A549 (cell line): ENCODE measurements around the gene MBD2. TPM values are rescaled to one million over a fixed set of nuclear protein-coding genes. Genes with fewer than 3 reads are reported as not detected.

Experiments
- ATAC-seq, 2 experiments: fragments of 200-7000 bp in 1 of 2; fragments of >200 bp in 1 of 2; cut with Nextera tagmentation in 1 of 2; cut with Tn5 transposase in 1 of 2; 3 replicates each; pipeline versions ENCODE4 v1.8.0 to v1.9.1; 2018 to 2020; ENCODE audit warnings: mild to moderate bottlenecking in 1 of 2, moderate library complexity in 1 of 2
- CTCF ChIA-PET: fragments of 300-600 bp; sonication (Branson Sonifier 250); formaldehyde crosslinking; extraction: SDS; loops from one replicate; lab custom pipeline; 2021; ENCODE audit warnings: antibody characterized with exemption, inconsistent platforms; lab: Yijun Ruan, JAX
- POLR2A ChIA-PET: fragments of 350-600 bp; formaldehyde crosslinking; extraction: SDS; loops from one replicate; lab custom pipeline; 2021; ENCODE audit warnings: antibody characterized with exemption, inconsistent platforms; lab: Yijun Ruan, JAX
- DNase-seq, 2 experiments: peaks; one replicate each; pipeline versions ENCODE4 v3.0.0 to v3.0.0-alpha.2; 2011 to 2016; ENCODE audit warnings: low read depth in 1 of 2, low spot score in 1 of 2
- FAIRE-seq: peaks from 2 replicates; lab custom pipeline; 2011; peaks lifted over from hg19 to GRCh38; lab: Jason Lieb, UNC
- H3K27ac ChIP-seq, 2 experiments: fragments of >200 bp; sonication (Bioruptor Twin); formaldehyde crosslinking; 3 replicates each; pipeline ENCODE4 v1.5.1; 2016 to 2017
- H3K4me1 ChIP-seq: fragments of >200 bp; sonication (Bioruptor Twin); formaldehyde crosslinking; 3 replicates; pipeline ENCODE4 v1.6.1; 2016
- H3K4me2 ChIP-seq: fragments of >200 bp; sonication (Bioruptor Twin); formaldehyde crosslinking; 3 replicates; pipeline ENCODE4 v1.6.1; 2016
- H3K4me3 ChIP-seq: fragments of >200 bp; sonication (Bioruptor Twin); formaldehyde crosslinking; 3 replicates; pipeline ENCODE4 v1.5.1; 2016
- H3K9me3 ChIP-seq: fragments of >200 bp; sonication (Bioruptor Twin); formaldehyde crosslinking; 3 replicates; pipeline ENCODE4 v1.6.1; 2016
- BHLHE40 ChIP-seq: IDR thresholded peaks from 2 replicates; pipeline ENCODE4 v1.6.1; 2012; ENCODE audit warnings: low read depth, low read length, inconsistent platforms
- CHD2 ChIP-seq: fragments of 150-350 bp; IDR thresholded peaks from 2 replicates; pipeline ENCODE4 v1.6.1; 2014; ENCODE audit warnings: low read length; ENCODE audit not compliant: partially characterized antibody
- CHD4 ChIP-seq: fragments of 200-600 bp; sonication (generic); IDR thresholded peaks from 2 replicates; pipeline ENCODE4 v1.6.1; 2016; ENCODE audit warnings: antibody characterized with exemption, mild to moderate bottlenecking, borderline replicate concordance
- EHF ChIP-seq: fragments of 250-450 bp; sonication (Bioruptor Pico); IDR thresholded peaks from 2 replicates; pipeline ENCODE4 v1.5.0; 2020; ENCODE audit warnings: mild to moderate bottlenecking
- ESRRA ChIP-seq: fragments of 150-350 bp; IDR thresholded peaks from 2 replicates; pipeline ENCODE4 v1.6.1; 2014; ENCODE audit warnings: mild to moderate bottlenecking, low read length, borderline replicate concordance
- FOSB ChIP-seq: fragments of 250-450 bp; sonication (Bioruptor Pico); IDR thresholded peaks from 2 replicates; pipeline ENCODE4 v1.5.0; 2020; ENCODE audit warnings: mild to moderate bottlenecking, moderate library complexity
- GATA3 ChIP-seq: IDR thresholded peaks from 2 replicates; pipeline ENCODE4 v1.6.1; 2012; ENCODE audit warnings: borderline replicate concordance
- HDAC2 ChIP-seq: fragments of 200-600 bp; sonication (generic); IDR thresholded peaks from 2 replicates; pipeline ENCODE4 v1.6.1; 2016
- HEYL ChIP-seq: fragments of 250-450 bp; sonication (Bioruptor Pico); IDR thresholded peaks from 2 replicates; pipeline ENCODE4 v1.8.0; 2021; ENCODE audit warnings: mild to moderate bottlenecking, moderate library complexity
- HOXB5 ChIP-seq: fragments of 250-450 bp; sonication (Bioruptor Pico); IDR thresholded peaks from 2 replicates; pipeline ENCODE4 v1.5.0; 2020; ENCODE audit warnings: mild to moderate bottlenecking, moderate library complexity
- JUNB ChIP-seq: fragments of >200 bp; sonication (Bioruptor Twin); formaldehyde crosslinking; IDR thresholded peaks from 2 replicates; pipeline ENCODE4 v1.6.1; 2016
- MAFK ChIP-seq: fragments of 450-650 bp; IDR thresholded peaks from 2 replicates; pipeline ENCODE4 v1.6.1; 2014; ENCODE audit not compliant: partially characterized antibody
- NFE2L2 ChIP-seq: fragments of 150-350 bp; conservative IDR thresholded peaks from 2 replicates; pipeline ENCODE4 v1.6.1; 2014; ENCODE audit warnings: low read length
- NPAS2 ChIP-seq: fragments of 250-450 bp; sonication (Bioruptor Pico); IDR thresholded peaks from 2 replicates; pipeline ENCODE4 v1.8.0; 2022; ENCODE audit warnings: mild to moderate bottlenecking, moderate library complexity, borderline replicate concordance
- PHF8 ChIP-seq: fragments of 200-600 bp; sonication (generic); IDR thresholded peaks from 2 replicates; pipeline ENCODE4 v1.6.1; 2016; ENCODE audit warnings: low read depth, mild to moderate bottlenecking, antibody characterized with exemption, moderate library complexity, borderline replicate concordance
- POLR2A ChIP-seq: IDR thresholded peaks from 2 replicates; pipeline ENCODE4 v1.6.1; 2012; ENCODE audit warnings: mild to moderate bottlenecking, low read length
- POLR2AphosphoS2 ChIP-seq: conservative IDR thresholded peaks from 2 replicates; pipeline ENCODE4 v1.6.1; 2012; ENCODE audit warnings: low read length, improper control_type of control experiment, inconsistent platforms
- RARB ChIP-seq: fragments of 250-450 bp; sonication (Bioruptor Pico); IDR thresholded peaks from 2 replicates; pipeline ENCODE4 v1.8.0; 2021; ENCODE audit warnings: mild to moderate bottlenecking, moderate library complexity
- RCOR1 ChIP-seq: fragments of 150-350 bp; IDR thresholded peaks from 2 replicates; pipeline ENCODE4 v1.6.1; 2014; ENCODE audit warnings: antibody characterized with exemption, low read length, low read depth
- RNF2 ChIP-seq: fragments of 200-600 bp; sonication (generic); IDR thresholded peaks from 2 replicates; pipeline ENCODE4 v1.6.1; 2016; ENCODE audit warnings: low read depth, mild to moderate bottlenecking, antibody characterized with exemption, moderate library complexity, borderline replicate concordance
- SMC3 ChIP-seq: fragments of >200 bp; sonication (Bioruptor Twin); formaldehyde crosslinking; IDR thresholded peaks from 3 replicates; pipeline ENCODE4 v1.6.1; 2018; ENCODE audit warnings: inconsistent platforms
- TP53 ChIP-seq: fragments of 250-450 bp; sonication (Bioruptor Pico); IDR thresholded peaks from 2 replicates; pipeline ENCODE4 v1.5.0; 2021; ENCODE audit warnings: mild to moderate bottlenecking, moderate library complexity
- ZFP36 ChIP-seq: fragments of 450-650 bp; IDR thresholded peaks from 2 replicates; pipeline ENCODE4 v1.6.1; 2014; ENCODE audit warnings: borderline replicate concordance; ENCODE audit not compliant: partially characterized antibody
- ZNF302 ChIP-seq: fragments of 250-450 bp; sonication (Bioruptor Pico); IDR thresholded peaks from 2 replicates; pipeline ENCODE4 v1.9.0; 2021; ENCODE audit warnings: inconsistent platforms, mild to moderate bottlenecking, moderate library complexity
- WGBS: methylation state at CpG from one replicate; pipeline ENCODE4 v1.1.6; 2017; ENCODE audit errors: missing lambda C conversion rate; 5-methylcytosine and 5-hydroxymethylcytosine counted together
- polyA plus RNA-seq, 4 experiments: library from polyadenylated mRNA; depleted of rRNA in 3 of 4; stranded (reverse); fragments of >200 nt; fragmentation: RNase III in 1 of 4; extraction: RNeasy Plus Mini Kit Qiagen cat#74134 plus additional on column Dnase treatment in 1 of 4; gene quantifications; 2 replicates in 3 of 4; 3 replicates in 1 of 4; pipeline ENCODE4 v1.2.3, GENCODE V29; 2011 to 2017
- TF ChIP-seq, protein P1 (sequence below): IDR thresholded peaks from 2 replicates; pipeline ENCODE4 v1.6.1; 2012
- TF ChIP-seq, protein P2 (sequence below): fragments of >200 bp; sonication (Bioruptor Twin); formaldehyde crosslinking; IDR thresholded peaks from 3 replicates; pipeline ENCODE4 v1.5.1; 2016
- TF ChIP-seq, protein P3 (sequence below): fragments of 450-650 bp; IDR thresholded peaks from 2 replicates; pipeline ENCODE4 v1.6.1; 2014; ENCODE audit warnings: antibody characterized with exemption
- TF ChIP-seq, protein P4 (sequence below): fragments of >200 bp; sonication (Bioruptor Twin); formaldehyde crosslinking; IDR thresholded peaks from 3 replicates; pipeline ENCODE4 v1.6.1; 2016
- TF ChIP-seq, protein P5 (sequence below): fragments of 250-450 bp; sonication (Bioruptor Pico); IDR thresholded peaks from 2 replicates; pipeline ENCODE4 v1.5.0; 2021; ENCODE audit warnings: mild to moderate bottlenecking, moderate library complexity, borderline replicate concordance

The MBD2 gene
- polyA plus RNA-seq, 2 of the 4 experiments (the other 2 are of a cell fraction) = 43.4 to 48.2 TPM

DNA sequence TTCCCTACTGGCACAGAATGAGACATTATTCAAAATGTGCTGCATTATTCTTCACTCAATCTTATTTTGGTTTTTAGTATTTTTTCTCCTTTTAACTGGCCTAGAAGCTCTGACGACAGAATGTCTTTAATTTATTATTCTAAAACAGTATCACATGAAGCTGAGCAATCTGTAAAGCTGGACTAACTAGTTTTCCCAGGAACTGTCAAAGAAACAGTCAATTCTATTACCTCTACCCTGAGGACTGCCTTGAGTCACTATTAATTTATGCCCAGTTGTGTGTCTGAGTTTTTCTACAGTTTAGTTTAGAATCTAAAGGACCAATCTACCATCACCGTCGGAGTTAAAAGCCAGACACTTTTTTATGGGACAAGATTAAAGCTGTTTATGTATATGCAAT lies 31.6 kb downstream of the MBD2 start:
- ChIA-PET CTCF (no interaction called here), POLR2A (no interaction called here)
- H3K4me2 ChIP-seq = no peak overlapping the region
- no peaks in the 10 kb centered on the region for H3K4me1 ChIP-seq
- WGBS = 96% methylated on average over 3 of the region's 3 CpGs
- no peak for TF ChIP-seq RARB (CRISPR knock-in tag)
- TF ChIP-seq PHF8 = no peak
- TF ChIP-seq CHD4 = no peak
- TF ChIP-seq POLR2A = no peak
- no peak for TF ChIP-seq SMC3
- TF ChIP-seq POLR2AphosphoS2 = no peak
- TF ChIP-seq JUNB = no peak
- no peak for TF ChIP-seq NFE2L2
- no peak for TF ChIP-seq RCOR1
- TF ChIP-seq NPAS2 (CRISPR knock-in tag) = no peak
- no peak for TF ChIP-seq ZFP36
- no peak for TF ChIP-seq ESRRA
- TF ChIP-seq EHF (CRISPR knock-in tag) = no peak
- TF ChIP-seq HOXB5 (CRISPR knock-in tag) = no peak
- TF ChIP-seq, protein P1, sequence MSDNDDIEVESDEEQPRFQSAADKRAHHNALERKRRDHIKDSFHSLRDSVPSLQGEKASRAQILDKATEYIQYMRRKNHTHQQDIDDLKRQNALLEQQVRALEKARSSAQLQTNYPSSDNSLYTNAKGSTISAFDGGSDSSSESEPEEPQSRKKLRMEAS = no peak
- TF ChIP-seq ZNF302 (CRISPR knock-in tag) = no peak
- no peak for TF ChIP-seq RNF2
- TF ChIP-seq, protein P2, sequence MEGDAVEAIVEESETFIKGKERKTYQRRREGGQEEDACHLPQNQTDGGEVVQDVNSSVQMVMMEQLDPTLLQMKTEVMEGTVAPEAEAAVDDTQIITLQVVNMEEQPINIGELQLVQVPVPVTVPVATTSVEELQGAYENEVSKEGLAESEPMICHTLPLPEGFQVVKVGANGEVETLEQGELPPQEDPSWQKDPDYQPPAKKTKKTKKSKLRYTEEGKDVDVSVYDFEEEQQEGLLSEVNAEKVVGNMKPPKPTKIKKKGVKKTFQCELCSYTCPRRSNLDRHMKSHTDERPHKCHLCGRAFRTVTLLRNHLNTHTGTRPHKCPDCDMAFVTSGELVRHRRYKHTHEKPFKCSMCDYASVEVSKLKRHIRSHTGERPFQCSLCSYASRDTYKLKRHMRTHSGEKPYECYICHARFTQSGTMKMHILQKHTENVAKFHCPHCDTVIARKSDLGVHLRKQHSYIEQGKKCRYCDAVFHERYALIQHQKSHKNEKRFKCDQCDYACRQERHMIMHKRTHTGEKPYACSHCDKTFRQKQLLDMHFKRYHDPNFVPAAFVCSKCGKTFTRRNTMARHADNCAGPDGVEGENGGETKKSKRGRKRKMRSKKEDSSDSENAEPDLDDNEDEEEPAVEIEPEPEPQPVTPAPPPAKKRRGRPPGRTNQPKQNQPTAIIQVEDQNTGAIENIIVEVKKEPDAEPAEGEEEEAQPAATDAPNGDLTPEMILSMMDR = no peak
- TF ChIP-seq HDAC2 = no peak
- TF ChIP-seq, all 56 proteins: peak for 0
- FAIRE-seq (no peak), DNase-seq (no peak), ATAC-seq (no peak)
- no peak overlapping the region for H3K4me3 ChIP-seq
- H3K27ac ChIP-seq = no peak overlapping the region
- no peaks in the 10 kb centered on the region for H3K9me3 ChIP-seq

- Histone ChIP-seq H3K27ac (no peak overlapping the region), H3K9me3 (no peaks in the 10 kb centered on the region), H3K4me3 (no peak overlapping the region), H3K4me1 (no peaks in the 10 kb centered on the region), H3K4me2 (no peak overlapping the region)
- DNase-seq (no peak), ATAC-seq (no peak), FAIRE-seq (no peak)
- POLR2A ChIA-PET = no interaction called here
- TF ChIP-seq, protein P1 = no peak
- TF ChIP-seq, protein P3, sequence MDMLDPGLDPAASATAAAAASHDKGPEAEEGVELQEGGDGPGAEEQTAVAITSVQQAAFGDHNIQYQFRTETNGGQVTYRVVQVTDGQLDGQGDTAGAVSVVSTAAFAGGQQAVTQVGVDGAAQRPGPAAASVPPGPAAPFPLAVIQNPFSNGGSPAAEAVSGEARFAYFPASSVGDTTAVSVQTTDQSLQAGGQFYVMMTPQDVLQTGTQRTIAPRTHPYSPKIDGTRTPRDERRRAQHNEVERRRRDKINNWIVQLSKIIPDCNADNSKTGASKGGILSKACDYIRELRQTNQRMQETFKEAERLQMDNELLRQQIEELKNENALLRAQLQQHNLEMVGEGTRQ = no peak
- TF ChIP-seq SMC3 = no peak
- TF ChIP-seq BHLHE40 = no peak
- no peak for TF ChIP-seq HDAC2
- TF ChIP-seq MAFK = no peak
- TF ChIP-seq HEYL (CRISPR knock-in tag) = no peak
- no peak for TF ChIP-seq TP53 (CRISPR knock-in tag)
- no peak for TF ChIP-seq EHF (CRISPR knock-in tag)
- 97% methylated on average over 3 of the region's 4 CpGs for WGBS
- CTCF ChIA-PET = no interaction called here
Observed at GRCh38 chr18:54192415-54192814, 32.1 kb downstream of the MBD2 start.

- CTCF ChIA-PET = no interaction called here
- Histone ChIP-seq H3K4me3 (no peak overlapping the region), H3K27ac (no peak overlapping the region), H3K4me1 (no peaks in the 10 kb centered on the region), H3K4me2 (no peak overlapping the region), H3K9me3 (no peaks in the 10 kb centered on the region)
- no peak for ATAC-seq
- DNase-seq = no peak
- POLR2A ChIA-PET = no interaction called here
- FAIRE-seq = no peak
- no peak for TF ChIP-seq CHD2
- no peak for TF ChIP-seq GATA3
- TF ChIP-seq, protein P4, sequence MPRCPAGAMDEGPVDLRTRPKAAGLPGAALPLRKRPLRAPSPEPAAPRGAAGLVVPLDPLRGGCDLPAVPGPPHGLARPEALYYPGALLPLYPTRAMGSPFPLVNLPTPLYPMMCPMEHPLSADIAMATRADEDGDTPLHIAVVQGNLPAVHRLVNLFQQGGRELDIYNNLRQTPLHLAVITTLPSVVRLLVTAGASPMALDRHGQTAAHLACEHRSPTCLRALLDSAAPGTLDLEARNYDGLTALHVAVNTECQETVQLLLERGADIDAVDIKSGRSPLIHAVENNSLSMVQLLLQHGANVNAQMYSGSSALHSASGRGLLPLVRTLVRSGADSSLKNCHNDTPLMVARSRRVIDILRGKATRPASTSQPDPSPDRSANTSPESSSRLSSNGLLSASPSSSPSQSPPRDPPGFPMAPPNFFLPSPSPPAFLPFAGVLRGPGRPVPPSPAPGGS = no peak
- no peak for TF ChIP-seq FOSB
- TF ChIP-seq, protein P2 = no peak
- TF ChIP-seq, protein P5, sequence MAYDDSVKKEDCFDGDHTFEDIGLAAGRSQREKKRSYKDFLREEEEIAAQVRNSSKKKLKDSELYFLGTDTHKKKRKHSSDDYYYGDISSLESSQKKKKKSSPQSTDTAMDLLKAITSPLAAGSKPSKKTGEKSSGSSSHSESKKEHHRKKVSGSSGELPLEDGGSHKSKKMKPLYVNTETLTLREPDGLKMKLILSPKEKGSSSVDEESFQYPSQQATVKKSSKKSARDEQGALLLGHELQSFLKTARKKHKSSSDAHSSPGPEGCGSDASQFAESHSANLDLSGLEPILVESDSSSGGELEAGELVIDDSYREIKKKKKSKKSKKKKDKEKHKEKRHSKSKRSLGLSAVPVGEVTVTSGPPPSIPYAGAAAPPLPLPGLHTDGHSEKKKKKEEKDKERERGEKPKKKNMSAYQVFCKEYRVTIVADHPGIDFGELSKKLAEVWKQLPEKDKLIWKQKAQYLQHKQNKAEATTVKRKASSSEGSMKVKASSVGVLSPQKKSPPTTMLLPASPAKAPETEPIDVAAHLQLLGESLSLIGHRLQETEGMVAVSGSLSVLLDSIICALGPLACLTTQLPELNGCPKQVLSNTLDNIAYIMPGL (CRISPR knock-in tag) = no peak
Observed at GRCh38 chr18:54191352-54191751, 33.1 kb downstream of the MBD2 start.
